SU-DHL-6 (cell line): ENCODE data around the gene HP1BP3.

Experiments used
- EZH2phosphoT487 ChIP-seq: fragments of 200-600 bp; sonication (generic), shearing (Covaris generic); conservative IDR thresholded peaks from 2 replicates; pipeline ENCODE4 v1.6.1; 2018; ENCODE audit warnings: mild to moderate bottlenecking, antibody characterized with exemption, low read length, moderate library complexity, mixed read lengths
- TF ChIP-seq, protein P1 (sequence below): fragments of 200-600 bp; sonication (generic); IDR thresholded peaks from one replicate; pipeline ENCODE4 v1.5.1; 2017; ENCODE audit warnings: antibody characterized with exemption, mild to moderate bottlenecking, low read length, moderate library complexity; ENCODE audit not compliant: insufficient read depth, poor library complexity, severe bottlenecking

- TF ChIP-seq, protein P1, sequence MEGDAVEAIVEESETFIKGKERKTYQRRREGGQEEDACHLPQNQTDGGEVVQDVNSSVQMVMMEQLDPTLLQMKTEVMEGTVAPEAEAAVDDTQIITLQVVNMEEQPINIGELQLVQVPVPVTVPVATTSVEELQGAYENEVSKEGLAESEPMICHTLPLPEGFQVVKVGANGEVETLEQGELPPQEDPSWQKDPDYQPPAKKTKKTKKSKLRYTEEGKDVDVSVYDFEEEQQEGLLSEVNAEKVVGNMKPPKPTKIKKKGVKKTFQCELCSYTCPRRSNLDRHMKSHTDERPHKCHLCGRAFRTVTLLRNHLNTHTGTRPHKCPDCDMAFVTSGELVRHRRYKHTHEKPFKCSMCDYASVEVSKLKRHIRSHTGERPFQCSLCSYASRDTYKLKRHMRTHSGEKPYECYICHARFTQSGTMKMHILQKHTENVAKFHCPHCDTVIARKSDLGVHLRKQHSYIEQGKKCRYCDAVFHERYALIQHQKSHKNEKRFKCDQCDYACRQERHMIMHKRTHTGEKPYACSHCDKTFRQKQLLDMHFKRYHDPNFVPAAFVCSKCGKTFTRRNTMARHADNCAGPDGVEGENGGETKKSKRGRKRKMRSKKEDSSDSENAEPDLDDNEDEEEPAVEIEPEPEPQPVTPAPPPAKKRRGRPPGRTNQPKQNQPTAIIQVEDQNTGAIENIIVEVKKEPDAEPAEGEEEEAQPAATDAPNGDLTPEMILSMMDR, result no peak
- no peak for TF ChIP-seq EZH2phosphoT487
Measured at GRCh38 chr1:20793236-20793635, 6.1 kb upstream of the HP1BP3 start.
